Liver (tissue), 3 donors: ENCODE measurements around the gene WDR31.

Experiments
- CTCF ChIP-seq: fragments of 150-350 bp; IDR thresholded peaks from 2 replicates; pipeline ENCODE4 v1.5.1; 2017; ENCODE audit warnings: improper control_type of control experiment, low read depth, low read length; ENCODE audit not compliant: missing input control
- GABPA ChIP-seq, 2 donors: IDR thresholded peaks in 1 of 2; conservative IDR thresholded peaks in 1 of 2; 2 replicates each; pipeline ENCODE4 v1.6.1; 2016; ENCODE audit warnings: antibody characterized with exemption in 2 of 2, mild to moderate bottlenecking in 1 of 2, moderate library complexity in 1 of 2
- JUND ChIP-seq, 2 donors: IDR thresholded peaks; 2 replicates each; pipeline ENCODE4 v1.6.1; 2016; ENCODE audit warnings: antibody characterized with exemption in 2 of 2
- MAX ChIP-seq: IDR thresholded peaks from 2 replicates; pipeline ENCODE4 v1.6.1; 2016; ENCODE audit warnings: antibody characterized with exemption
- RAD21 ChIP-seq, 2 donors: IDR thresholded peaks; 2 replicates each; pipeline ENCODE4 v1.6.1; 2016; ENCODE audit warnings: antibody characterized with exemption in 2 of 2, mild to moderate bottlenecking in 2 of 2
- YY1 ChIP-seq: IDR thresholded peaks from 2 replicates; pipeline ENCODE4 v1.6.1; 2016; ENCODE audit warnings: antibody characterized with exemption, mild to moderate bottlenecking
- donor health status: healthy.
- donor health status: healthy.

DNA sequence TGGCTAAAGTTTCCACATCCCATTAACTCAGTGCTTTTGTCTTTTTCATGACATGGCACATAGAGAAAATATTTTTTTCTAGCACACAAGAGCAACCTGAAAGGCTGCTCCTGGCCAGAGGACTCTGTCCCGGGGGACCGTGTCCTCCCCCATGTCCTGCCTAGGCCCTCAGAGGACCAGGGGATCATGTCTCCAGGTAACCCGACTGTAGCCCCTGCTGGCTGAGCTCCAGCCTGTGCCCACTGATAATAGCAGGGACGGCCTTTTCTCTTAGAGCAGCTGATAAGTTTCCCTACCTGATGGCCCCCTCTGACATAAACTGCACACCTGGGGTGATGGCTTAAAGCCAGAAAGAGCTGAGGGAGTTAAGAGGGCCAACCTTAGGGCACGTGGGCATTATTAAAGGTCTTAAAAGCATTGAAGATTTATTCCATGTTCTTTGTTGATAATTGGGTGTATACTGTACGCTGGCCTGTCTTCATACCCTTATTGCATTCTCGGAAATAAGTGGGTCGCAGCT, 30.8 kb upstream of the WDR31 start:
- TF ChIP-seq YY1, result no peak
- no peak for TF ChIP-seq CTCF
- TF ChIP-seq MAX, result no peak
- no peak for TF ChIP-seq RAD21 (IDR thresholded peaks at IDR 0.05)
- TF ChIP-seq JUND (IDR thresholded peaks at IDR 0.05), result no peak
- TF ChIP-seq GABPA (IDR thresholded peaks at IDR 0.05 in 1 of 2, conservative IDR thresholded peaks at IDR 0.05 in 1 of 2), result no peak
